Neural progenitor cell (in vitro differentiated cells): ENCODE measurements around the gene FAM174C. TPM values are rescaled to one million over a fixed set of nuclear protein-coding genes. Genes with fewer than 3 reads are reported as not detected.
A peak's percentile ranks its signal among the peaks of the same experiment; 100 is the strongest.

Experiments
- DNase-seq: peaks from one replicate; pipeline ENCODE4 v3.0.0-alpha.2; 2016; ENCODE audit warnings: low spot score
- H2AFZ ChIP-seq: fragments of 200-600 bp; sonication (generic); replicated peaks from 2 replicates; pipeline ENCODE4 v1.6.1; 2016; ENCODE audit warnings: antibody characterized with exemption
- H3F3A ChIP-seq: fragments of 200-600 bp; sonication (generic); 2 replicates; pipeline ENCODE4 v1.6.1; 2016; ENCODE audit warnings: antibody characterized with exemption, low read depth
- H3K27ac ChIP-seq: fragments of 200-600 bp; sonication (generic); 2 replicates; pipeline ENCODE4 v1.5.1; 2016; ENCODE audit warnings: mild to moderate bottlenecking
- H3K27me3 ChIP-seq: fragments of 200-600 bp; sonication (generic); 2 replicates; pipeline ENCODE4 v1.6.1; 2016; ENCODE audit warnings: mild to moderate bottlenecking, moderate library complexity
- H3K36me3 ChIP-seq: fragments of 200-600 bp; sonication (generic); 2 replicates; pipeline ENCODE4 v1.5.1; 2016
- H3K4me1 ChIP-seq: fragments of 200-600 bp; sonication (generic); 2 replicates; pipeline ENCODE4 v1.6.1; 2016; ENCODE audit warnings: mixed run types
- H3K4me2 ChIP-seq: fragments of 200-600 bp; sonication (generic); 2 replicates; pipeline ENCODE4 v1.6.1; 2016
- H3K4me3 ChIP-seq: fragments of 200-600 bp; sonication (generic); 2 replicates; pipeline ENCODE4 v1.5.1; 2016
- H3K79me2 ChIP-seq: fragments of 200-600 bp; sonication (generic); 2 replicates; pipeline ENCODE4 v1.6.1; 2016; ENCODE audit warnings: low read depth
- H3K9ac ChIP-seq: fragments of 200-600 bp; sonication (generic); 2 replicates; pipeline ENCODE4 v1.6.1; 2016
- H3K9me3 ChIP-seq: fragments of 200-600 bp; sonication (generic); 2 replicates; pipeline ENCODE4 v1.5.1; 2016; ENCODE audit warnings: low read depth
- H4K20me1 ChIP-seq: fragments of 200-600 bp; sonication (generic); 2 replicates; pipeline ENCODE4 v1.6.1; 2016; ENCODE audit warnings: low read depth
- H3K27ac Mint-ChIP-seq: 3 replicates; pipeline ENCODE4 v1.8.0; 2021; ENCODE audit warnings: mixed read lengths
- H3K27me3 Mint-ChIP-seq: 2 replicates; pipeline ENCODE4 v1.8.0; 2022; ENCODE audit warnings: low read depth, mild to moderate bottlenecking, inconsistent platforms, moderate library complexity, mixed read lengths; ENCODE audit not compliant: insufficient read depth
- H3K36me3 Mint-ChIP-seq: 3 replicates; pipeline ENCODE4 v1.8.0; 2021; ENCODE audit warnings: mixed read lengths
- H3K4me1 Mint-ChIP-seq: 3 replicates; pipeline ENCODE4 v1.8.0; 2021; ENCODE audit warnings: mixed read lengths
- H3K4me3 Mint-ChIP-seq: 3 replicates; pipeline ENCODE4 v1.8.0; 2021; ENCODE audit warnings: mild to moderate bottlenecking, moderate library complexity, mixed read lengths
- H3K9me3 Mint-ChIP-seq: 3 replicates; pipeline ENCODE4 v1.8.0; 2020; ENCODE audit warnings: mixed read lengths
- CTCF ChIP-seq: fragments of 200-600 bp; sonication (generic); IDR thresholded peaks from 2 replicates; pipeline ENCODE4 v1.5.1; 2017; ENCODE audit warnings: antibody characterized with exemption, mild to moderate bottlenecking
- EZH2 ChIP-seq: fragments of 200-600 bp; sonication (generic); IDR thresholded peaks from 2 replicates; pipeline ENCODE4 v1.6.1; 2017; ENCODE audit warnings: antibody characterized with exemption, mild to moderate bottlenecking, moderate library complexity
- EZH2phosphoT487 ChIP-seq: fragments of 200-600 bp; sonication (generic); IDR thresholded peaks from 2 replicates; pipeline ENCODE4 v1.6.1; 2017; ENCODE audit warnings: antibody characterized with exemption
- total RNA-seq: library from RNA; depleted of rRNA; stranded (reverse); fragments of >200 nt; gene quantifications from 2 replicates; pipeline ENCODE4 v1.2.3, GENCODE V29; 2015; ENCODE audit warnings: low replicate concordance

Gene FAM174C
- total RNA-seq, 1 donor from 2014 or later, result 4.8 TPM

GRCh38 chr19:1284979-1285736 is 9.8 kb downstream of the FAM174C start:
- peaks cover 2% of the 10 kb centered on the region for H3K36me3 Mint-ChIP-seq
- TF ChIP-seq EZH2, result peak; percentile 20
- TF ChIP-seq CTCF, result no peak
- TF ChIP-seq EZH2phosphoT487, result peak; percentile 21
- H3K36me3 ChIP-seq, result no peaks in the 10 kb centered on the region
- H3K9me3 Mint-ChIP-seq, result no peaks in the 10 kb centered on the region
- H3K4me1 ChIP-seq, result peaks cover 17% of the 10 kb centered on the region
- peak overlapping the region; percentile 61 for H3K27ac Mint-ChIP-seq
- peak overlapping the region; percentile 48 for H3K4me3 ChIP-seq
- no peak overlapping the region for H3K27ac ChIP-seq
- H4K20me1 ChIP-seq, result peaks cover 36% of the 10 kb centered on the region
- H3K4me2 ChIP-seq, result peak overlapping the region; percentile 84
- peaks cover 40% of the 10 kb centered on the region for H3F3A ChIP-seq
- peak; percentile 64 for DNase-seq
- peaks cover 28% of the 10 kb centered on the region for H3K79me2 ChIP-seq
- H3K9ac ChIP-seq, result no peak overlapping the region
- peak overlapping the region; percentile 80 for H3K4me3 Mint-ChIP-seq
- H3K27me3 ChIP-seq, result peaks cover 25% of the 10 kb centered on the region
- no peaks in the 10 kb centered on the region for H3K9me3 ChIP-seq
- peaks cover 5% of the 10 kb centered on the region for H3K27me3 Mint-ChIP-seq
- H2AFZ ChIP-seq, result peak overlapping the region; percentile 61
- peaks cover 20% of the 10 kb centered on the region for H3K4me1 Mint-ChIP-seq

GRCh38 chr19:1285737-1286360 is 10.5 kb downstream of the FAM174C start, which contains the start of gene EFNA2:
EFNA2 (plus strand) TSS chr19:1285873; CDS start chr19:1286169, 296 bp downstream.
- peaks cover 17% of the 10 kb centered on the region for H3K4me1 Mint-ChIP-seq
- TF ChIP-seq EZH2 (no peak), EZH2phosphoT487 (no peak), CTCF (peak; percentile 25)
- Histone ChIP-seq H3K9me3 (no peaks in the 10 kb centered on the region), H3K9ac (peak within 1 kb of the TSS; percentile 35), H2AFZ (peak within 1 kb of the TSS; percentile 61), H3F3A (peaks cover 35% of the 10 kb centered on the region), H3K36me3 (no peaks in the 10 kb centered on the region), H3K4me3 (peak within 1 kb of the TSS; percentile 74), H3K27me3 (peaks cover 25% of the 10 kb centered on the region), H4K20me1 (peaks cover 43% of the 10 kb centered on the region), H3K79me2 (peaks cover 28% of the 10 kb centered on the region), H3K4me1 (peaks cover 17% of the 10 kb centered on the region), H3K4me2 (peak within 1 kb of the TSS; percentile 100), H3K27ac (no peak within 1 kb of the TSS)
- H3K27me3 Mint-ChIP-seq, result peaks cover 5% of the 10 kb centered on the region
- no peaks in the 10 kb centered on the region for H3K36me3 Mint-ChIP-seq
- H3K9me3 Mint-ChIP-seq, result no peaks in the 10 kb centered on the region
- peak within 1 kb of the TSS; percentile 61 for H3K27ac Mint-ChIP-seq
- H3K4me3 Mint-ChIP-seq, result peak within 1 kb of the TSS; percentile 88
- DNase-seq, result peak; percentile 79

GRCh38 chr19:1286487-1287353 is 11.4 kb downstream of the FAM174C start:
- Histone ChIP-seq H3K4me3 (peak overlapping the region; percentile 74), H3K36me3 (no peaks in the 10 kb centered on the region), H3F3A (peaks cover 35% of the 10 kb centered on the region), H3K4me1 (peaks cover 17% of the 10 kb centered on the region), H3K27me3 (peaks cover 25% of the 10 kb centered on the region), H3K79me2 (peaks cover 28% of the 10 kb centered on the region), H2AFZ (no peak overlapping the region), H3K27ac (no peak overlapping the region), H3K4me2 (peak overlapping the region; percentile 100), H4K20me1 (peaks cover 52% of the 10 kb centered on the region), H3K9ac (peak overlapping the region; percentile 35), H3K9me3 (no peaks in the 10 kb centered on the region)
- H3K27me3 Mint-ChIP-seq, result peaks cover 5% of the 10 kb centered on the region
- peak overlapping the region; percentile 88 for H3K4me3 Mint-ChIP-seq
- no peaks in the 10 kb centered on the region for H3K9me3 Mint-ChIP-seq
- H3K36me3 Mint-ChIP-seq, result no peaks in the 10 kb centered on the region
- DNase-seq, result no peak
- TF ChIP-seq EZH2 (no peak), EZH2phosphoT487 (no peak), CTCF (no peak)
- H3K4me1 Mint-ChIP-seq, result peaks cover 15% of the 10 kb centered on the region
- H3K27ac Mint-ChIP-seq, result no peak overlapping the region
